ENCODE data around the gene UBE2D2. TPM values are rescaled to one million over a fixed set of nuclear protein-coding genes. Genes with fewer than 3 reads are reported as not detected.

The UBE2D2 gene
- total and polyA plus RNA-seq, 10 of the 15 experiments (the other 5 are each of a cell fraction or from before 2014, with no cell fraction given), result 58.6 to 245 (median 128) TPM

- no peak; the same call in 1 of the 2 replicates for TF ChIP-seq ZBTB40 (IDR thresholded peaks at IDR 0.05; ENCODE audit: borderline replicate concordance)
- TF ChIP-seq HDGF (IDR thresholded peaks at IDR 0.05), result peak; percentile 89
- peak; percentile 89 for TF ChIP-seq YY1 (IDR thresholded peaks at IDR 0.05; ENCODE audit: low read depth, low read length)
- peak; percentile 69; the same call in 1 of the 2 replicates for TF ChIP-seq MEF2A (IDR thresholded peaks at IDR 0.05; ENCODE audit: insufficient read depth, low read depth, low read length)
- TF ChIP-seq ZNF384 (IDR thresholded peaks at IDR 0.05; ENCODE audit: borderline replicate concordance, low read depth, low read length), result no peak
- no peak for TF ChIP-seq MAX (IDR thresholded peaks at IDR 0.05; ENCODE audit: low read depth, low read length)
- no peak for TF ChIP-seq CBFB (IDR thresholded peaks at IDR 0.05; ENCODE audit: low read depth)
- TF ChIP-seq RB1 (IDR thresholded peaks at IDR 0.05; ENCODE audit: borderline replicate concordance), result peak; percentile 94; the same call in 1 of the 2 replicates
- peak; percentile 37; the same call in 1 of the 2 replicates for TF ChIP-seq ATF3 (IDR thresholded peaks at IDR 0.05; ENCODE audit: borderline replicate concordance, extremely low read depth, low read depth, low read length)
- no peak for TF ChIP-seq SUZ12 (IDR thresholded peaks at IDR 0.05; ENCODE audit: unreplicated experiment)
- no peak for TF ChIP-seq KAT2A (conservative IDR thresholded peaks at IDR 0.05; ENCODE audit: control insufficient read depth, low read depth, low read length)
- no peak for TF ChIP-seq IRF4 (IDR thresholded peaks at IDR 0.05; ENCODE audit: low read depth, low read length)
- peak; percentile 26 for TF ChIP-seq RELA (IDR thresholded peaks at IDR 0.05; ENCODE audit: borderline replicate concordance, partially characterized antibody)
- TF ChIP-seq BRCA1 (IDR thresholded peaks at IDR 0.05; ENCODE audit: low read depth, low read length), result no peak
- 0 out of 2 replicates have a peak, but pooled peaks have one; percentile 29 for TF ChIP-seq CHD1 (IDR thresholded peaks at IDR 0.05; ENCODE audit: low read depth, low read length)
- no peak for TF ChIP-seq ZNF24 (IDR thresholded peaks at IDR 0.05)
- no peak for TF ChIP-seq STAT1 (conservative IDR thresholded peaks at IDR 0.05)
- TF ChIP-seq GATAD2B (conservative IDR thresholded peaks at IDR 0.05; ENCODE audit: low read depth), result peak; percentile 94
- no peak for TF ChIP-seq ESRRA (IDR thresholded peaks at IDR 0.05; ENCODE audit: low read length)
- TF ChIP-seq KLF5 (IDR thresholded peaks at IDR 0.05; ENCODE audit: partially characterized antibody), result no peak
- TF ChIP-seq POLR2AphosphoS5 (IDR thresholded peaks at IDR 0.05; ENCODE audit: low read length), result peak; percentile 85
- TF ChIP-seq ZZZ3 (IDR thresholded peaks at IDR 0.05; ENCODE audit: control insufficient read depth, insufficient read length, low read depth), result no peak
- TF ChIP-seq FOXM1 (IDR thresholded peaks at IDR 0.05; ENCODE audit: low read depth, low read length), result no peak
- TF ChIP-seq TAF1 (IDR thresholded peaks at IDR 0.05; ENCODE audit: borderline replicate concordance, low read depth, low read length), result peak; percentile 90; the same call in 1 of the 2 replicates
- TF ChIP-seq HDAC6 (IDR thresholded peaks at IDR 0.05; ENCODE audit: unreplicated experiment), result no peak
- no peak for TF ChIP-seq IRF5 (IDR thresholded peaks at IDR 0.05; ENCODE audit: borderline replicate concordance)
Measured at GRCh38 chr5:139517683-139518564, 43.2 kb upstream of the UBE2D2 start (continued).
